Heart right ventricle (tissue), 16 donors: ENCODE data around the gene SEC23B. TPM values are rescaled to one million over a fixed set of nuclear protein-coding genes. Genes with fewer than 3 reads are reported as not detected.

Source experiments
- ATAC-seq, 8 donors: fragments of 200-7000 bp; cut with Tn5 transposase; one replicate each; pipeline ENCODE4 v1.9.1; 2020; ENCODE audit warnings: mild to moderate bottlenecking in 8 of 8, moderate library complexity in 8 of 8, moderate number of reproducible peaks in 1 of 8
- DNase-seq, 2 donors: peaks; one replicate each; pipeline ENCODE4 v3.0.0-alpha.2; 2020
- H3K27ac ChIP-seq, 10 donors: fragments of 200-600 bp; sonication (generic) in 2 of 10; one replicate each; pipeline versions ENCODE4 v1.5.0 to v1.8.0; 2020 to 2022; ENCODE audit warnings: mild to moderate bottlenecking in 3 of 10
- H3K27me3 ChIP-seq, 7 donors: fragments of 200-600 bp; one replicate each; pipeline ENCODE4 v1.8.0; 2021 to 2022; ENCODE audit warnings: mild to moderate bottlenecking in 2 of 7
- H3K36me3 ChIP-seq, 9 donors: fragments of 200-600 bp; sonication (generic) in 1 of 9; one replicate each; pipeline versions ENCODE4 v1.5.0 to v1.8.0; 2020 to 2022; ENCODE audit warnings: mild to moderate bottlenecking in 2 of 9
- H3K4me1 ChIP-seq, 9 donors: fragments of 200-600 bp; sonication (generic) in 1 of 9; one replicate each; pipeline versions ENCODE4 v1.5.0 to v1.8.0; 2020 to 2022; ENCODE audit warnings: mild to moderate bottlenecking in 4 of 9
- H3K4me3 ChIP-seq, 10 donors: fragments of 200-600 bp; sonication (generic) in 2 of 10; one replicate each; pipeline versions ENCODE4 v1.5.0 to v1.8.0; 2020 to 2022; ENCODE audit warnings: mild to moderate bottlenecking in 7 of 10, moderate library complexity in 2 of 10
- H3K9me3 ChIP-seq, 11 donors: fragments of 200-600 bp in 10 of 11; sonication (generic) in 2 of 11; one replicate each; pipeline versions ENCODE4 v1.5.0 to v1.8.0; 2013 to 2022; ENCODE audit warnings: mild to moderate bottlenecking in 2 of 11, control low read depth in 1 of 11, moderate library complexity in 1 of 11
- WGBS, 2 donors: extraction: QIAGEN DNeasy Blood & Tissue Kit; methylation state at CpG; one replicate each; pipeline ENCODE4 v1.1.7; 2013; ENCODE audit warnings: inconsistent platforms in 1 of 2; 5-methylcytosine and 5-hydroxymethylcytosine counted together
- intact Hi-C, 10 donors: fragments of 100-400 bp; cut with DNase I; formaldehyde crosslinking; loops; one replicate each; pipeline versions ENCODE4 v1.11.1 to v1.14.2; 2022
- polyA plus RNA-seq, 2 donors: library from polyadenylated mRNA; stranded (reverse); fragments of 200-250 nt; gene quantifications; one replicate each; pipeline ENCODE4 v1.2.3, GENCODE V29; 2013
- total RNA-seq, 10 donors: library from RNA; stranded (reverse); fragmentation: NEBNext Ultra II Directional in 3 of 10; extraction: Animal tissue kit (Norgen Biotek cat#: 25700) in 3 of 10; gene quantifications; one replicate each; pipeline versions ENCODE4 v1.2.1 to v1.2.4, GENCODE V29; 2021 to 2023
- TF ChIP-seq, protein P1 (sequence below), 9 donors: fragments of 200-600 bp; sonication (generic) in 2 of 9; IDR thresholded peaks; one replicate each; pipeline versions ENCODE4 v1.5.0 to v1.8.0; 2021 to 2022; ENCODE audit warnings: antibody characterized with exemption in 9 of 9, mild to moderate bottlenecking in 5 of 9, moderate library complexity in 1 of 9
- donor health status: Arrhythmogenic right ventricular cardiomyopathy.
- donor health status: ischemic (EF 13 %, LVEDD 7.1; RV severe dilation, severe dysfunction).
- donor health status: healthy with polysubstance abuse.
- donor health status: DM: no; HTN: yes; CAD: no.
- donor health status: DM: no; HTN: no; CAD: no.
- donor health status: ischemic (EF 25% LVEDD 6.9; RV normal size, moderate dysfunction).
- donor health status: ischemic (EF 25% LVEDD 5.7; RV mildly dilated, moderate dysfunction).
- donor health status: healthy.
- donor health status: DM: yes; HTN: yes; CAD: no.
- donor health status: Ischemic cardiomyopathy.
- donor health status: ischemic (EF 35%, LVEDD 5.7; RV mildly dilated, moderate dysfunction).
- donor health status: nonischemic (EF 11% LVEDD 7.7; RV severe dilation, severe dysfunction).
- donor health status: DM: yes; HTN: yes; CAD: no.
- donor health status: PGD.
- donor health status: ischemic (EF 29% LVEDD 5.4; RV normal size, mild dysfunction).
- donor health status: nonischemic (EF 23%, LVEDD 6.1; RV moderate dilation, normal function).

Gene SEC23B
- total and polyA plus RNA-seq, 12 donors: 2.6 to 20.5 (median 10.6) TPM

DNA sequence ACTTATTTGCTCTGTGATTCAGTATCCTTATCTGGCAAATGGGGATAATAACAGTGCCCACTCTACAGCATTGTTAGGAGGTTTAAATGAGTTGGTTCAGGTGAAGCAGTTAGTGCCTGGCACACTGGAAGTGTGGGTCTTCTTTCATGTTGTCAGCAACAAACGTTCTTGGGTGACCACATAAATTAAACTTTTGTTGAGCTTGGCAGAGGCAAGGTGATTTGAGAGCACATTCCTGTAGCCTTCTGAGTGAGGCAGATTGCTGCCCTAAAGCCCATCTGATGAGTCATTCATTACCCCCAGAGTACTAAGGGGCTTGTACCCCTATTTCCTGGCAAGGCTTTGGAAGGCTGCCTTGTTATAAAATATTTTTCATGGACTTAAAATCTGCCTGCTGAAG is 25.8 kb downstream of the SEC23B start:
- intact Hi-C loops: no loop called here
- H3K9me3 ChIP-seq: no peaks in the 10 kb centered on the region
- TF ChIP-seq, protein P1, sequence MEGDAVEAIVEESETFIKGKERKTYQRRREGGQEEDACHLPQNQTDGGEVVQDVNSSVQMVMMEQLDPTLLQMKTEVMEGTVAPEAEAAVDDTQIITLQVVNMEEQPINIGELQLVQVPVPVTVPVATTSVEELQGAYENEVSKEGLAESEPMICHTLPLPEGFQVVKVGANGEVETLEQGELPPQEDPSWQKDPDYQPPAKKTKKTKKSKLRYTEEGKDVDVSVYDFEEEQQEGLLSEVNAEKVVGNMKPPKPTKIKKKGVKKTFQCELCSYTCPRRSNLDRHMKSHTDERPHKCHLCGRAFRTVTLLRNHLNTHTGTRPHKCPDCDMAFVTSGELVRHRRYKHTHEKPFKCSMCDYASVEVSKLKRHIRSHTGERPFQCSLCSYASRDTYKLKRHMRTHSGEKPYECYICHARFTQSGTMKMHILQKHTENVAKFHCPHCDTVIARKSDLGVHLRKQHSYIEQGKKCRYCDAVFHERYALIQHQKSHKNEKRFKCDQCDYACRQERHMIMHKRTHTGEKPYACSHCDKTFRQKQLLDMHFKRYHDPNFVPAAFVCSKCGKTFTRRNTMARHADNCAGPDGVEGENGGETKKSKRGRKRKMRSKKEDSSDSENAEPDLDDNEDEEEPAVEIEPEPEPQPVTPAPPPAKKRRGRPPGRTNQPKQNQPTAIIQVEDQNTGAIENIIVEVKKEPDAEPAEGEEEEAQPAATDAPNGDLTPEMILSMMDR (IDR thresholded peaks at IDR 0.05): no peak
- no peak overlapping the region for H3K27ac ChIP-seq
- H3K27me3 ChIP-seq: no peaks in the 10 kb centered on the region
- H3K4me3 ChIP-seq: no peak overlapping the region
- no peak for DNase-seq
- no peak for ATAC-seq
- WGBS, 2 donors: 62 to 74% methylated on average over 1 of the region's 1 CpG
- H3K36me3 ChIP-seq: peaks cover 0 to 98% (median 60%) of the 10 kb centered on the region in 9 donors
- H3K4me1 ChIP-seq: no peaks in the 10 kb centered on the region

GRCh38 chr20:18533978-18534644 is 26.4 kb downstream of the SEC23B start:
- H3K4me1 ChIP-seq: no peaks in the 10 kb centered on the region
- no peaks in the 10 kb centered on the region for H3K27me3 ChIP-seq
- H3K4me3 ChIP-seq: no peak overlapping the region
- H3K9me3 ChIP-seq: no peaks in the 10 kb centered on the region
- DNase-seq (no peak), ATAC-seq (no peak)
- intact Hi-C loops: no loop called here
- 85 to 87% methylated on average over 6 of the region's 6 CpGs for WGBS, 2 donors
- H3K36me3 ChIP-seq: peaks cover 0 to 98% (median 56%) of the 10 kb centered on the region in 9 donors
- no peak overlapping the region for H3K27ac ChIP-seq
- TF ChIP-seq, protein P1 (IDR thresholded peaks at IDR 0.05): no peak

- TF ChIP-seq, protein P1 (IDR thresholded peaks at IDR 0.05): no peak
- Histone ChIP-seq H3K27ac (no peak overlapping the region), H3K4me1 (no peaks in the 10 kb centered on the region), H3K4me3 (no peak overlapping the region), H3K36me3 (peaks cover 0 to 96% (median 36%) of the 10 kb centered on the region in 9 donors), H3K9me3 (no peaks in the 10 kb centered on the region), H3K27me3 (no peaks in the 10 kb centered on the region)
- no peak for DNase-seq
- 100% methylated on average over 2 of the region's 2 CpGs for WGBS, 2 donors
- no peak for ATAC-seq
- intact Hi-C loops: no loop called here
Measured at GRCh38 chr20:18537651-18538050, 29.9 kb downstream of the SEC23B start.

DNA sequence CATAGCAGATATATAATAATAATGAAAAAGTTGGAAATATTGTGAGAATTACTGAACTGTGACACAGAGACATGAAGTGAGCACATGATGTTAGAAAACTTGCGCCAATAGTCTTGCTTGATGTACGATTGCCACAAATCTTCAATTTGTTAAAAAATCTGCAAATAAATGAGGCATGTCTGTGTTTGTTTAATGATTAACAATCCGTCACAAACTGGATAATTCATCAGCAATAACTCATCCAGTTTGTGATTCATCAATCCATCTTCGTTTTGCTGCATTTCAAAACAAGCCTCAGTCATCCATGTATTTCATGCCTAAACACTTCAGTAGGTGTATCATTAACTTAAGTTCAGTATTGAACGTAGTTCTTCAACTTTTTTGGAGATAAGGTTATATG is 34.0 kb downstream of the SEC23B start:
- ATAC-seq (no peak), DNase-seq (no peak)
- TF ChIP-seq, protein P1 (IDR thresholded peaks at IDR 0.05): no peak
- intact Hi-C loops: no loop called here
- no peaks in the 10 kb centered on the region for H3K27me3 ChIP-seq
- H3K4me3 ChIP-seq: no peak overlapping the region
- no peaks in the 10 kb centered on the region for H3K9me3 ChIP-seq
- H3K4me1 ChIP-seq: peaks cover 0 to 7% (median 0%) of the 10 kb centered on the region in 9 donors
- H3K36me3 ChIP-seq: peaks cover 0 to 96% (median 16%) of the 10 kb centered on the region in 9 donors
- no peak overlapping the region for H3K27ac ChIP-seq
- 92 to 93% methylated on average over 5 of the region's 5 CpGs for whole genome bisulfite sequencing, 2 donors
